Measurements from ENCODE around the gene NOCT.

The NOCT gene

GRCh38 chr4:139024686-139025085, 9.1 kb downstream of the NOCT start (continued):
- TF ChIP-seq ZNF518A (tag by site-specific recombination; conservative IDR thresholded peaks at IDR 0.05; ENCODE audit: low read depth), result no peak

- no peak overlapping the region for H3K4me3 ChIP-seq (ENCODE audit: low read depth, low read length)
- peaks cover 0 to 10% of the 10 kb centered on the region in 2 experiments; a peak in 2 of 3 replicates for H3K36me3 ChIP-seq (ENCODE audit: control insufficient read depth in 2 of 2, insufficient read depth in 1 of 2, low read length in 2 of 2)
- H3K9me3 ChIP-seq (ENCODE audit: control insufficient read depth, insufficient read depth, low read depth, low read length), result no peaks in the 10 kb centered on the region
- no peaks in the 10 kb centered on the region for H3K4me1 ChIP-seq (ENCODE audit: control insufficient read depth, insufficient read depth, low read length)
- no peak overlapping the region for H3K27ac ChIP-seq (ENCODE audit: extremely low read depth, low read depth, low read length)
- no peak for TF ChIP-seq PRDM1 (tag by site-specific recombination; IDR thresholded peaks at IDR 0.05)
- TF ChIP-seq INSM2 (tag by site-specific recombination; IDR thresholded peaks at IDR 0.05), result no peak
- TF ChIP-seq PRDM4 (tag by site-specific recombination; IDR thresholded peaks at IDR 0.05), result no peak
- TF ChIP-seq ZFHX2 (tag by site-specific recombination; conservative IDR thresholded peaks at IDR 0.05), result no peak
- TF ChIP-seq ZNF596 (tag by site-specific recombination; IDR thresholded peaks at IDR 0.05), result no peak
- no peak for TF ChIP-seq ZBTB49 (tag by site-specific recombination; IDR thresholded peaks at IDR 0.05; ENCODE audit: low read depth)
- TF ChIP-seq ZNF514 (tag by site-specific recombination; IDR thresholded peaks at IDR 0.05), result no peak
- TF ChIP-seq ZNF624 (tag by site-specific recombination; IDR thresholded peaks at IDR 0.05), result no peak
- no peak for TF ChIP-seq ZNF2 (tag by site-specific recombination; IDR thresholded peaks at IDR 0.05)
- TF ChIP-seq ZNF530 (tag by site-specific recombination; IDR thresholded peaks at IDR 0.05; ENCODE audit: low read depth), result no peak
- no peak for TF ChIP-seq ZNF311 (tag by site-specific recombination; IDR thresholded peaks at IDR 0.05; ENCODE audit: borderline replicate concordance)
- TF ChIP-seq IKZF3 (tag by site-specific recombination; IDR thresholded peaks at IDR 0.05), result no peak
- TF ChIP-seq KLF16 (tag by site-specific recombination; IDR thresholded peaks at IDR 0.05), result no peak
- no peak for TF ChIP-seq KLF7 (tag by site-specific recombination; IDR thresholded peaks at IDR 0.05; ENCODE audit: borderline replicate concordance)
- no peak for TF ChIP-seq BCL11A (tag by site-specific recombination; IDR thresholded peaks at IDR 0.05; ENCODE audit: low read depth)
- no peak for TF ChIP-seq ZNF692 (tag by site-specific recombination; IDR thresholded peaks at IDR 0.05)
- no peak for TF ChIP-seq ZNF561 (tag by site-specific recombination; IDR thresholded peaks at IDR 0.05; ENCODE audit: borderline replicate concordance)
- CTCF ChIA-PET, result no interaction called here
- POLR2A ChIA-PET, result no interaction called here
These were observed 10.3 kb downstream of the NOCT start for GRCh38 chr4:139025841-139026240.
